HepG2 (cell line): ENCODE results near the gene LBX2. TPM values are rescaled to one million over a fixed set of nuclear protein-coding genes. Genes with fewer than 3 reads are reported as not detected.

Experiments
- CENPT ChIP-seq: sonication (generic); formaldehyde crosslinking; IDR thresholded peaks from 2 replicates; pipeline ENCODE4 v1.8.0; 2022; ENCODE audit warnings: low read depth, mild to moderate bottlenecking, moderate library complexity, missing genetic modification reagents
- MIER2 ChIP-seq: IDR thresholded peaks from 2 replicates; pipeline ENCODE4 v1.6.1; 2016; ENCODE audit warnings: missing biosample characterization, missing genetic modification reagents
- NCOA2 ChIP-seq: sonication (generic); formaldehyde crosslinking; IDR thresholded peaks from 2 replicates; pipeline ENCODE4 v1.8.0; 2022; ENCODE audit warnings: inconsistent platforms
- NKX3-1 ChIP-seq: sonication (generic); formaldehyde crosslinking; IDR thresholded peaks from 2 replicates; pipeline ENCODE4 v1.5.0; 2020; ENCODE audit warnings: missing genetic modification reagents
- NONO ChIP-seq, 2 experiments: fragments of 450-650 bp in 1 of 2; sonication (generic) in 1 of 2; formaldehyde crosslinking in 1 of 2; IDR thresholded peaks in 1 of 2; conservative IDR thresholded peaks in 1 of 2; 2 replicates each; pipeline versions ENCODE4 v1.6.1 to v1.8.0; 2017 to 2022; ENCODE audit warnings: mild to moderate bottlenecking in 1 of 2, missing genetic modification reagents in 1 of 2, moderate library complexity in 1 of 2
- RFX1 ChIP-seq: fragments of 450-650 bp; IDR thresholded peaks from 2 replicates; pipeline ENCODE4 v1.6.1; 2017
- SAP130 ChIP-seq: IDR thresholded peaks from 2 replicates; pipeline ENCODE4 v1.6.1; 2016; ENCODE audit warnings: low read depth
- TEAD3 ChIP-seq: optimal IDR thresholded peaks from 2 replicates; pipeline ENCODE3; 2016; ENCODE audit warnings: borderline replicate concordance
- ZBTB7A ChIP-seq: sonication (generic); formaldehyde crosslinking; IDR thresholded peaks from 2 replicates; pipeline ENCODE4 v1.8.0; 2022; ENCODE audit warnings: mild to moderate bottlenecking, missing genetic modification reagents
- ZNF225 ChIP-seq: sonication (generic); formaldehyde crosslinking; IDR thresholded peaks from 2 replicates; pipeline ENCODE4 v1.4.0; 2020; ENCODE audit warnings: mild to moderate bottlenecking, missing genetic modification reagents
- ZNF589 ChIP-seq: sonication (generic); formaldehyde crosslinking; conservative IDR thresholded peaks from 2 replicates; pipeline ENCODE4 v1.8.0; 2022; ENCODE audit warnings: mild to moderate bottlenecking, moderate library complexity, missing genetic modification reagents
- ZNF781 ChIP-seq: sonication (generic); formaldehyde crosslinking; IDR thresholded peaks from 2 replicates; pipeline ENCODE4 v1.5.1; 2020; ENCODE audit warnings: borderline replicate concordance, mild to moderate bottlenecking, missing genetic modification reagents; ENCODE audit errors: not compliant biosample characterization
- ZNF891 ChIP-seq: sonication (generic); formaldehyde crosslinking; IDR thresholded peaks from 2 replicates; pipeline ENCODE4 v1.5.0; 2020; ENCODE audit warnings: mild to moderate bottlenecking, missing genetic modification reagents
- polyA plus RNA-seq, 8 experiments: library from polyadenylated mRNA; depleted of rRNA in 3 of 8; stranded (reverse) in 7 of 8; unstranded in 1 of 8; fragments of >200 nt; fragmentation: Illumina TruSeq in 4 of 8; extraction: Trizol in 4 of 8; gene quantifications; 2 replicates each; pipeline versions ENCODE4 v1.2.1 to v1.2.3, GENCODE V29; 2011 to 2016; ENCODE audit warnings: low read depth in 4 of 8, missing spikeins in 1 of 8, mixed read lengths in 1 of 8; ENCODE audit not compliant: insufficient read depth in 1 of 8
- total RNA-seq, 5 experiments: library from RNA; depleted of rRNA; stranded (reverse); fragments of >200 nt; fragmentation: Illumina TruSeq; extraction: Trizol; gene quantifications; 2 replicates each; pipeline ENCODE4 v1.2.3, GENCODE V29; 2016; ENCODE audit warnings: low read depth in 1 of 5
- TF ChIP-seq, protein P1 (sequence below): sonication (generic); formaldehyde crosslinking; IDR thresholded peaks from 2 replicates; pipeline ENCODE4 v1.8.1; 2023; ENCODE audit warnings: mild to moderate bottlenecking, missing genetic modification reagents
- TF ChIP-seq, protein P2 (sequence below): sonication (generic); formaldehyde crosslinking; IDR thresholded peaks from 2 replicates; pipeline ENCODE4 v1.5.0; 2020; ENCODE audit warnings: mild to moderate bottlenecking, missing genetic modification reagents, borderline replicate concordance

LBX2 gene
- total and polyA plus RNA-seq, 2 of the 13 experiments (the other 11 are each of a cell fraction or from before 2014, with no cell fraction given): 6.4 to 8.1 TPM

DNA sequence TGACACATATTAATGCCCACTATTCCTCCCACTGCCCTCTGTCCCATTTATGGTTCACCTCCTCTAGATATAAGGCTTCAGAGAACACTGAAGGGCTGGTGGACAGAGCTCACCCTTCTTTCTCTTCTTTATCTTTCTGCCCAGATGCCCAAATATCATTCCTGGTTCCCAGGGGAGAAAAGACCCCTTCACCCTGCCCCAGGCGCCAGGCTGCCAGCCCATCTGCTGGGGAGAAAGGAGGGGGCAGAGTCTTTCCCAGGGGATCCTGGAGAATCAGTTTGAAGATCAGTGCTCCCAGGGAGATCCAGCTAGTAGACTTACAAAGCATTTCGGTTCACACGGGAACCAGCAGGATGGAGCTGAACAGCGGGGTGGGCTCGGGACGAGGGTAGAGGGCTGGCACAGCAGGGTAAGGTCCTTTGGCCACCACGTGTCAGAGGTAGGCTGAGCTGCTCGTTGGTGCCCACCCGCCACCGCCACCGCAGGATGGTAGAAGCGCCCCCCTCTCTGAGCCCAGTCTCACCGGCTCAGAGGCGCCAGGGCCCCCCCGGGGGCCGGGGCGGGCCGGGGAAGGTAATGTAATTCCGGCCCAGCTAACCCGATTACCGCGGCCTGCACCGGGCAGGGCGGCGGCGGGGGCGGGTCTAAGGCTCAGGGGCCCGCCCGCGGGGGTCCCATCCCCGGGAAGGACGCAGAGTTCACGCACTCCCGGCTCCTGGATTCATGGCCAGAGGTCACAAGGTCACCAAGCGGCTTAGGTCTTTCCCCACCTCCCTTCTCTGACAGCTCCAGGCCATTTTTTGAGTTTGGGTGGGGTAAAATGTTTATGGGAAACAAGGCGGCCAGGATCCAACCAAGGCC is 13.6 kb upstream of the LBX2 start (continued):
- TF ChIP-seq, protein P1, sequence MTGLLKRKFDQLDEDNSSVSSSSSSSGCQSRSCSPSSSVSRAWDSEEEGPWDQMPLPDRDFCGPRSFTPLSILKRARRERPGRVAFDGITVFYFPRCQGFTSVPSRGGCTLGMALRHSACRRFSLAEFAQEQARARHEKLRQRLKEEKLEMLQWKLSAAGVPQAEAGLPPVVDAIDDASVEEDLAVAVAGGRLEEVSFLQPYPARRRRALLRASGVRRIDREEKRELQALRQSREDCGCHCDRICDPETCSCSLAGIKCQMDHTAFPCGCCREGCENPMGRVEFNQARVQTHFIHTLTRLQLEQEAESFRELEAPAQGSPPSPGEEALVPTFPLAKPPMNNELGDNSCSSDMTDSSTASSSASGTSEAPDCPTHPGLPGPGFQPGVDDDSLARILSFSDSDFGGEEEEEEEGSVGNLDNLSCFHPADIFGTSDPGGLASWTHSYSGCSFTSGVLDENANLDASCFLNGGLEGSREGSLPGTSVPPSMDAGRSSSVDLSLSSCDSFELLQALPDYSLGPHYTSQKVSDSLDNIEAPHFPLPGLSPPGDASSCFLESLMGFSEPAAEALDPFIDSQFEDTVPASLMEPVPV: peak; percentile 60; the same call in 1 of the 2 replicates
- TF ChIP-seq TEAD3 (CRISPR knock-in tag) (peak; percentile 7), RFX1 (no peak), ZNF225 (0 out of 2 replicates have a peak, but pooled peaks have one; percentile 9), ZNF589 (CRISPR knock-in tag) (0 out of 2 replicates have a peak, but pooled peaks have one; percentile 29), ZNF781 (peak; percentile 36), ZBTB7A (CRISPR knock-in tag) (peak; percentile 40; the same call in 1 of the 2 replicates), MIER2 (CRISPR knock-in tag) (no peak), NONO (IDR thresholded peaks at IDR 0.05) (no peak), NONO (CRISPR knock-in tag; conservative IDR thresholded peaks at IDR 0.05) (peak; percentile 27), NCOA2 (CRISPR knock-in tag) (peak; percentile 23; the same call in 1 of the 2 replicates), NKX3-1 (no peak), ZNF891 (CRISPR knock-in tag) (peak; percentile 83), SAP130 (peak; percentile 23), CENPT (CRISPR knock-in tag) (no peak)
- TF ChIP-seq, protein P2, sequence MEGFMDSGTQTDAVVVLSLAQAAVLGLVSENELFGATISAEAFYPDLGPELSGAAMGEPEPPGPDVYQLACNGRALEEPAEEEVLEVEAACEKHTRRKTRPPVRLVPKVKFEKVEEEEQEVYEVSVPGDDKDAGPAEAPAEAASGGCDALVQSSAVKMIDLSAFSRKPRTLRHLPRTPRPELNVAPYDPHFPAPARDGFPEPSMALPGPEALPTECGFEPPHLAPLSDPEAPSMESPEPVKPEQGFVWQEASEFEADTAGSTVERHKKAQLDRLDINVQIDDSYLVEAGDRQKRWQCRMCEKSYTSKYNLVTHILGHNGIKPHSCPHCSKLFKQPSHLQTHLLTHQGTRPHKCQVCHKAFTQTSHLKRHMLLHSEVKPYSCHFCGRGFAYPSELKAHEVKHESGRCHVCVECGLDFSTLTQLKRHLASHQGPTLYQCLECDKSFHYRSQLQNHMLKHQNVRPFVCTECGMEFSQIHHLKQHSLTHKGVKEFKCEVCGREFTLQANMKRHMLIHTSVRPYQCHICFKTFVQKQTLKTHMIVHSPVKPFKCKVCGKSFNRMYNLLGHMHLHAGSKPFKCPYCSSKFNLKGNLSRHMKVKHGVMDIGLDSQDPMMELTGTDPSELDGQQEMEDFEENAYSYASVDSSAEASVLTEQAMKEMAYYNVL: no peak
